ENCODE data around the gene B3GLCT.

DNA sequence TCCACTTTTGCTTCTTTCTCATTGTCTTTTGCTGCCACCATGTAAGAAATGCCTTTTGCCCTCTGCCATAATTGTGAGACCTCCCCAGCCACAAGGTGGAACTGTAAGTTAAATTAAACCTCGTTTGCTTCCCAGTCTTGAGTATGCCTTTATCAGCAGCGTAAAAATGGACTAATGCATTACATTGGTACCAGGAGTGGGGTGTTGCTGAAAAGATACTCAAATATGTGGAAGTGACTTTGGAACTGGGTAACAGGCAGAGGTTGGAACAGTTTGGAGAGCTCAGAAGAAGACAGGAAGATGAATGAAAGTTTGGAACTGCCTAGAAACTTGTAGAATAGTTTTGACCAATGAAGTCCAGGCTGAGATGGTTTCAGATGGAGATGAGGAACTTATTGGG is 115.2 kb downstream of the B3GLCT start:
- TF ChIP-seq, protein P1, sequence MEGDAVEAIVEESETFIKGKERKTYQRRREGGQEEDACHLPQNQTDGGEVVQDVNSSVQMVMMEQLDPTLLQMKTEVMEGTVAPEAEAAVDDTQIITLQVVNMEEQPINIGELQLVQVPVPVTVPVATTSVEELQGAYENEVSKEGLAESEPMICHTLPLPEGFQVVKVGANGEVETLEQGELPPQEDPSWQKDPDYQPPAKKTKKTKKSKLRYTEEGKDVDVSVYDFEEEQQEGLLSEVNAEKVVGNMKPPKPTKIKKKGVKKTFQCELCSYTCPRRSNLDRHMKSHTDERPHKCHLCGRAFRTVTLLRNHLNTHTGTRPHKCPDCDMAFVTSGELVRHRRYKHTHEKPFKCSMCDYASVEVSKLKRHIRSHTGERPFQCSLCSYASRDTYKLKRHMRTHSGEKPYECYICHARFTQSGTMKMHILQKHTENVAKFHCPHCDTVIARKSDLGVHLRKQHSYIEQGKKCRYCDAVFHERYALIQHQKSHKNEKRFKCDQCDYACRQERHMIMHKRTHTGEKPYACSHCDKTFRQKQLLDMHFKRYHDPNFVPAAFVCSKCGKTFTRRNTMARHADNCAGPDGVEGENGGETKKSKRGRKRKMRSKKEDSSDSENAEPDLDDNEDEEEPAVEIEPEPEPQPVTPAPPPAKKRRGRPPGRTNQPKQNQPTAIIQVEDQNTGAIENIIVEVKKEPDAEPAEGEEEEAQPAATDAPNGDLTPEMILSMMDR (conservative IDR thresholded peaks at IDR 0.05; ENCODE audit: low read depth in 2 of 2), result no peak
- no peak for TF ChIP-seq CREB1 (CRISPR knock-in tag; IDR thresholded peaks at IDR 0.05; ENCODE audit: low read depth)
- TF ChIP-seq, protein P2, sequence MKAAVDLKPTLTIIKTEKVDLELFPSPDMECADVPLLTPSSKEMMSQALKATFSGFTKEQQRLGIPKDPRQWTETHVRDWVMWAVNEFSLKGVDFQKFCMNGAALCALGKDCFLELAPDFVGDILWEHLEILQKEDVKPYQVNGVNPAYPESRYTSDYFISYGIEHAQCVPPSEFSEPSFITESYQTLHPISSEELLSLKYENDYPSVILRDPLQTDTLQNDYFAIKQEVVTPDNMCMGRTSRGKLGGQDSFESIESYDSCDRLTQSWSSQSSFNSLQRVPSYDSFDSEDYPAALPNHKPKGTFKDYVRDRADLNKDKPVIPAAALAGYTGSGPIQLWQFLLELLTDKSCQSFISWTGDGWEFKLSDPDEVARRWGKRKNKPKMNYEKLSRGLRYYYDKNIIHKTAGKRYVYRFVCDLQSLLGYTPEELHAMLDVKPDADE (IDR thresholded peaks at IDR 0.05), result no peak
- no peak for TF ChIP-seq POLR2AphosphoS5 (IDR thresholded peaks at IDR 0.05; ENCODE audit: low read depth)
- TF ChIP-seq, protein P3, sequence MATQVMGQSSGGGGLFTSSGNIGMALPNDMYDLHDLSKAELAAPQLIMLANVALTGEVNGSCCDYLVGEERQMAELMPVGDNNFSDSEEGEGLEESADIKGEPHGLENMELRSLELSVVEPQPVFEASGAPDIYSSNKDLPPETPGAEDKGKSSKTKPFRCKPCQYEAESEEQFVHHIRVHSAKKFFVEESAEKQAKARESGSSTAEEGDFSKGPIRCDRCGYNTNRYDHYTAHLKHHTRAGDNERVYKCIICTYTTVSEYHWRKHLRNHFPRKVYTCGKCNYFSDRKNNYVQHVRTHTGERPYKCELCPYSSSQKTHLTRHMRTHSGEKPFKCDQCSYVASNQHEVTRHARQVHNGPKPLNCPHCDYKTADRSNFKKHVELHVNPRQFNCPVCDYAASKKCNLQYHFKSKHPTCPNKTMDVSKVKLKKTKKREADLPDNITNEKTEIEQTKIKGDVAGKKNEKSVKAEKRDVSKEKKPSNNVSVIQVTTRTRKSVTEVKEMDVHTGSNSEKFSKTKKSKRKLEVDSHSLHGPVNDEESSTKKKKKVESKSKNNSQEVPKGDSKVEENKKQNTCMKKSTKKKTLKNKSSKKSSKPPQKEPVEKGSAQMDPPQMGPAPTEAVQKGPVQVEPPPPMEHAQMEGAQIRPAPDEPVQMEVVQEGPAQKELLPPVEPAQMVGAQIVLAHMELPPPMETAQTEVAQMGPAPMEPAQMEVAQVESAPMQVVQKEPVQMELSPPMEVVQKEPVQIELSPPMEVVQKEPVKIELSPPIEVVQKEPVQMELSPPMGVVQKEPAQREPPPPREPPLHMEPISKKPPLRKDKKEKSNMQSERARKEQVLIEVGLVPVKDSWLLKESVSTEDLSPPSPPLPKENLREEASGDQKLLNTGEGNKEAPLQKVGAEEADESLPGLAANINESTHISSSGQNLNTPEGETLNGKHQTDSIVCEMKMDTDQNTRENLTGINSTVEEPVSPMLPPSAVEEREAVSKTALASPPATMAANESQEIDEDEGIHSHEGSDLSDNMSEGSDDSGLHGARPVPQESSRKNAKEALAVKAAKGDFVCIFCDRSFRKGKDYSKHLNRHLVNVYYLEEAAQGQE (IDR thresholded peaks at IDR 0.05; ENCODE audit: unreplicated experiment), result no peak
- TF ChIP-seq EZH2 (IDR thresholded peaks at IDR 0.05; ENCODE audit: low read depth, unreplicated experiment), result no peak
- TF ChIP-seq ZNF114 (CRISPR knock-in tag; IDR thresholded peaks at IDR 0.05), result no peak
